Endothelial cell of umbilical vein (primary cell): ENCODE results near the gene FAM53B. TPM values are rescaled to one million over a fixed set of nuclear protein-coding genes. Genes with fewer than 3 reads are reported as not detected.

Experiments used
- BruUV-seq: library from RNA; stranded (reverse); fragments of 400-500 nt; replicated peaks from 2 replicates; lab custom pipeline; 2021; lab: Mats Ljungman, UMichigan
- CTCF ChIA-PET: fragments of 300-600, 350-600 bp; sonication (Branson Sonifier 250); formaldehyde crosslinking; loops from one replicate; lab custom pipeline; 2021; ENCODE audit warnings: antibody characterized with exemption, inconsistent platforms; lab: Charles Lee
- POLR2A ChIA-PET: fragments of 300-600, 350-600 bp; sonication (Branson Sonifier 250); formaldehyde crosslinking; loops from one replicate; lab custom pipeline; 2021; ENCODE audit warnings: antibody characterized with exemption, inconsistent platforms; lab: Charles Lee
- DNase-seq: peaks from one replicate; pipeline ENCODE4 v3.0.0-alpha.2; 2011; ENCODE audit warnings: low read depth, low spot score
- FAIRE-seq: peaks from 2 replicates; lab custom pipeline; 2011; peaks lifted over from hg19 to GRCh38; lab: Jason Lieb, UNC
- H2AFZ ChIP-seq: 2 replicates; pipeline ENCODE4 v1.6.0; 2012; ENCODE audit warnings: low read depth, low read length, control low read depth, inconsistent platforms
- H3K27ac ChIP-seq: 2 replicates; pipeline ENCODE4 v1.5.1; 2011; ENCODE audit warnings: low read depth, mild to moderate bottlenecking, control low read depth, low read length, moderate library complexity; ENCODE audit not compliant: insufficient read depth
- H3K27me3 ChIP-seq, 2 experiments: 2 replicates each; pipeline versions ENCODE4 v1.6.0 to v1.6.1; 2011; ENCODE audit warnings: low read length in 2 of 2, mixed read lengths in 1 of 2; ENCODE audit not compliant: control insufficient read depth in 2 of 2, insufficient read depth in 2 of 2
- H3K36me3 ChIP-seq, 2 experiments: 2 replicates in 1 of 2; 3 replicates in 1 of 2; pipeline ENCODE4 v1.5.1; 2011; ENCODE audit warnings: low read length in 2 of 2, mild to moderate bottlenecking in 1 of 2, moderate library complexity in 1 of 2; ENCODE audit not compliant: control insufficient read depth in 2 of 2, insufficient read depth in 2 of 2; ENCODE audit errors: extremely low read depth in 1 of 2
- H3K4me1 ChIP-seq: 3 replicates; pipeline ENCODE4 v1.5.1; 2011; ENCODE audit warnings: mild to moderate bottlenecking, low read length; ENCODE audit not compliant: control insufficient read depth, insufficient read depth; ENCODE audit errors: extremely low read depth
- H3K4me2 ChIP-seq: 2 replicates; pipeline ENCODE4 v1.6.1; 2011; ENCODE audit warnings: low read length, control low read depth, mixed read lengths; ENCODE audit not compliant: insufficient read depth
- H3K4me3 ChIP-seq, 3 experiments: fragments of 200-600 bp in 1 of 3; sonication (generic), shearing (Covaris generic) in 1 of 3; replicated peaks in 1 of 3; 2 replicates each; pipeline ENCODE4 v1.5.1; 2011 to 2016; ENCODE audit warnings: control low read depth in 3 of 3, low read length in 3 of 3, mild to moderate bottlenecking in 2 of 3, inconsistent platforms in 1 of 3, low read depth in 1 of 3, moderate library complexity in 1 of 3; ENCODE audit not compliant: insufficient read depth in 1 of 3
- H3K79me2 ChIP-seq: 2 replicates; pipeline ENCODE4 v1.6.0; 2012; ENCODE audit warnings: low read length, inconsistent platforms; ENCODE audit not compliant: control insufficient read depth, insufficient read depth
- H3K9ac ChIP-seq: replicated peaks from 2 replicates; pipeline ENCODE3; 2011; ENCODE audit warnings: low read length, control low read depth; ENCODE audit not compliant: insufficient read depth; ENCODE audit errors: extremely low read depth
- H3K9me1 ChIP-seq: replicated peaks from 3 replicates; pipeline ENCODE4 v1.6.0; 2011; ENCODE audit warnings: mild to moderate bottlenecking, low read length; ENCODE audit not compliant: control insufficient read depth, insufficient read depth; ENCODE audit errors: extremely low read depth
- H3K9me3 ChIP-seq: replicated peaks from 2 replicates; pipeline ENCODE4 v1.5.1; 2012; ENCODE audit warnings: low read length, inconsistent platforms; ENCODE audit not compliant: control insufficient read depth, insufficient read depth
- H4K20me1 ChIP-seq: replicated peaks from 2 replicates; pipeline ENCODE3; 2011; ENCODE audit warnings: mild to moderate bottlenecking, low read length; ENCODE audit not compliant: control insufficient read depth, insufficient read depth; ENCODE audit errors: extremely low read depth
- EZH2 ChIP-seq: IDR thresholded peaks from 2 replicates; pipeline ENCODE4 v1.6.1; 2012; ENCODE audit warnings: borderline replicate concordance, low read depth, mild to moderate bottlenecking, moderate library complexity, low read length, inconsistent platforms; ENCODE audit not compliant: severe bottlenecking
- FOS ChIP-seq: IDR thresholded peaks from 2 replicates; pipeline ENCODE4 v1.6.1; 2011; ENCODE audit warnings: mild to moderate bottlenecking, low read length, moderate library complexity, borderline replicate concordance; ENCODE audit not compliant: insufficient read depth
- GATA2 ChIP-seq: IDR thresholded peaks from 2 replicates; pipeline ENCODE4 v1.7.0; 2011; ENCODE audit warnings: low read depth, mild to moderate bottlenecking, moderate library complexity, mixed read lengths, low read length; ENCODE audit not compliant: insufficient read length, insufficient read depth
- JUN ChIP-seq: IDR thresholded peaks from 2 replicates; pipeline ENCODE4 v1.6.1; 2011; ENCODE audit warnings: borderline replicate concordance, low read depth; ENCODE audit not compliant: insufficient read length, insufficient read depth
- MYC ChIP-seq: IDR thresholded peaks from one replicate; pipeline ENCODE4 v1.6.1; 2011; ENCODE audit warnings: mild to moderate bottlenecking, low read depth, low read length
- POLR2A ChIP-seq: IDR thresholded peaks from 2 replicates; pipeline ENCODE4 v1.6.1; 2012; ENCODE audit warnings: low read depth, mild to moderate bottlenecking, control low read depth, low read length
- POLR2AphosphoS5 ChIP-seq: IDR thresholded peaks from 2 replicates; pipeline ENCODE4 v1.6.1; 2012; ENCODE audit warnings: low read depth, mild to moderate bottlenecking, control low read depth, low read length, moderate library complexity; ENCODE audit not compliant: insufficient read depth
- dilution Hi-C: fragments of 300-500 bp; cut with MboI; formaldehyde crosslinking; loops from one replicate; pipeline ENCODE4 v1.15.0; 2019; ENCODE audit warnings: low sequenced_read_pairs; ENCODE audit not compliant: extremely low pct_ligation_motif_present
- intact Hi-C: fragments of 100-400 bp; cut with micrococcal nuclease; formaldehyde crosslinking; loops from one replicate; pipeline ENCODE4 v1.10.0; 2022
- polyA plus RNA-seq, 4 experiments: library from polyadenylated mRNA; depleted of rRNA in 3 of 4; stranded (reverse) in 3 of 4; unstranded in 1 of 4; fragments of >200 nt; gene quantifications; 2 replicates each; pipeline versions ENCODE4 v1.2.1 to v1.2.3, GENCODE V29; 2011 to 2012; ENCODE audit warnings: missing spikeins in 1 of 4
- total RNA-seq: library from RNA; stranded (reverse); gene quantifications from 2 replicates; pipeline ENCODE4 v1.2.3, GENCODE V29; 2021
- TF ChIP-seq, protein P1 (sequence below), 2 donors: IDR thresholded peaks; 1 replicate in 1 of 2; 2 replicates in 1 of 2; pipeline ENCODE4 v1.5.1; 2011; ENCODE audit warnings: low read length in 2 of 2, mild to moderate bottlenecking in 2 of 2, moderate library complexity in 2 of 2, control low read depth in 1 of 2, inconsistent platforms in 1 of 2, low read depth in 1 of 2; ENCODE audit not compliant: insufficient read depth in 1 of 2; ENCODE audit errors: extremely low read depth in 1 of 2
- TF ChIP-seq, protein P2 (sequence below): IDR thresholded peaks from 2 replicates; pipeline ENCODE4 v1.6.1; 2011; ENCODE audit not compliant: insufficient read depth, insufficient read length

Gene FAM53B
- total and polyA plus RNA-seq, 2 donors (not counting 3 experiments of a cell fraction or from before 2014, with no cell fraction given) = 8.5 to 21.1 TPM

DNA sequence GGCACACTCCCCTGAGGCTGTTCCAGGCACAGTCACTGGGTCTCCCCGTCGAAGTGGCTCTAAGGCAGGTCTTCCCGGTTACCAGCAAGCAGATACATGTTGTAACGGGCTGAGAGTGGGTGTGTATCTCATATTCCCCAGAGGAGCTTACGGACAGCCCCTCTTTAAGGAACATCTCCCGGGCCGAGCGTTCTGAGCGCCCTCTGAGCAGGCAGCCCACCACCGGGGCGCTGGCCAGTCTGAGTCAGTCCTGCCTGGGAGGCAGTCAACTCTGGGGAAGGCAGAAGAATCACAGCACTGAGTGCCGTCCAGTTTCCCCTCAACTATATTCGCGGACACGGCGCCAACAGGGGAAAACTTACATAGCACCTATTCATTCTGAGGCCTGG is 165.2 kb downstream of the FAM53B start:
- H3K4me3 ChIP-seq = no peak overlapping the region
- no peaks in the 10 kb centered on the region for H3K36me3 ChIP-seq
- no peak overlapping the region for H3K27ac ChIP-seq
- H4K20me1 ChIP-seq = no peaks in the 10 kb centered on the region
- H3K9ac ChIP-seq = no peak overlapping the region
- no peak overlapping the region for H3K4me2 ChIP-seq
- H3K4me1 ChIP-seq = no peaks in the 10 kb centered on the region
- CTCF ChIA-PET = no interaction called here
- TF ChIP-seq EZH2 (no peak), GATA2 (no peak), POLR2A (no peak), FOS (no peak), JUN (no peak), POLR2AphosphoS5 (no peak), MYC (no peak)
- TF ChIP-seq, protein P1, sequence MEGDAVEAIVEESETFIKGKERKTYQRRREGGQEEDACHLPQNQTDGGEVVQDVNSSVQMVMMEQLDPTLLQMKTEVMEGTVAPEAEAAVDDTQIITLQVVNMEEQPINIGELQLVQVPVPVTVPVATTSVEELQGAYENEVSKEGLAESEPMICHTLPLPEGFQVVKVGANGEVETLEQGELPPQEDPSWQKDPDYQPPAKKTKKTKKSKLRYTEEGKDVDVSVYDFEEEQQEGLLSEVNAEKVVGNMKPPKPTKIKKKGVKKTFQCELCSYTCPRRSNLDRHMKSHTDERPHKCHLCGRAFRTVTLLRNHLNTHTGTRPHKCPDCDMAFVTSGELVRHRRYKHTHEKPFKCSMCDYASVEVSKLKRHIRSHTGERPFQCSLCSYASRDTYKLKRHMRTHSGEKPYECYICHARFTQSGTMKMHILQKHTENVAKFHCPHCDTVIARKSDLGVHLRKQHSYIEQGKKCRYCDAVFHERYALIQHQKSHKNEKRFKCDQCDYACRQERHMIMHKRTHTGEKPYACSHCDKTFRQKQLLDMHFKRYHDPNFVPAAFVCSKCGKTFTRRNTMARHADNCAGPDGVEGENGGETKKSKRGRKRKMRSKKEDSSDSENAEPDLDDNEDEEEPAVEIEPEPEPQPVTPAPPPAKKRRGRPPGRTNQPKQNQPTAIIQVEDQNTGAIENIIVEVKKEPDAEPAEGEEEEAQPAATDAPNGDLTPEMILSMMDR (IDR thresholded peaks at IDR 0.05; ENCODE audit: extremely low read depth in 1 of 2, insufficient read depth in 1 of 2, low read depth in 1 of 2, low read length in 2 of 2) = no peak
- TF ChIP-seq, protein P2, sequence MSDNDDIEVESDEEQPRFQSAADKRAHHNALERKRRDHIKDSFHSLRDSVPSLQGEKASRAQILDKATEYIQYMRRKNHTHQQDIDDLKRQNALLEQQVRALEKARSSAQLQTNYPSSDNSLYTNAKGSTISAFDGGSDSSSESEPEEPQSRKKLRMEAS = no peak
- H3K9me3 ChIP-seq = no peaks in the 10 kb centered on the region
- DNase-seq (no peak), FAIRE-seq (no peak)
- H3K9me1 ChIP-seq = no peaks in the 10 kb centered on the region
- no peak overlapping the region for H2AFZ ChIP-seq
- peaks cover 0 to 3% of the 10 kb centered on the region in 2 experiments for H3K27me3 ChIP-seq
- no TSS peak for BruUV-seq
- dilution Hi-C loops (no loop called here), intact Hi-C loops (no loop called here)
- POLR2A ChIA-PET = interaction anchor here (0.5 kb wide), 1 partner anchor 214 kb away, joined by 3 read pairs; no protein-coding TSS in a partner anchor
- no peaks in the 10 kb centered on the region for H3K79me2 ChIP-seq
